Gastrocnemius medialis (tissue), 4 donors: ENCODE measurements around the gene UQCC2.

ENCODE experiments used
- CTCF ChIP-seq, 5 experiments: fragments of 450-650 bp in 3 of 5; fragments of 200-600 bp in 2 of 5; sonication (generic) in 2 of 5; IDR thresholded peaks in 4 of 5; conservative IDR thresholded peaks in 1 of 5; 1 replicate in 4 of 5; 2 replicates in 1 of 5; pipeline ENCODE4 v1.5.1; 2016 to 2019; ENCODE audit warnings: antibody characterized with exemption in 5 of 5, mild to moderate bottlenecking in 3 of 5, moderate library complexity in 3 of 5
- POLR2A ChIP-seq, 2 donors: fragments of 450-650 bp; IDR thresholded peaks; one replicate each; pipeline ENCODE4 v1.6.1; 2017; ENCODE audit warnings: antibody characterized with exemption in 2 of 2, mild to moderate bottlenecking in 2 of 2, moderate library complexity in 2 of 2

- TF ChIP-seq CTCF (IDR thresholded peaks at IDR 0.05 in 4 of 5, conservative IDR thresholded peaks at IDR 0.05 in 1 of 5) (no peak), POLR2A (IDR thresholded peaks at IDR 0.05) (no peak)
Observed at GRCh38 chr6:33692078-33692759, 19.3 kb downstream of the UQCC2 start.
